Activated naive CD4-positive, alpha-beta T cell treated with anti-CD3 and anti-CD28 coated beads for 36 hours (primary cell): ENCODE data around the gene PCBP3. TPM values are rescaled to one million over a fixed set of nuclear protein-coding genes. Genes with fewer than 3 reads are reported as not detected.
A peak's percentile ranks its signal among the peaks of the same experiment; 100 is the strongest.
"Not testable (repeated sequence)": the region's sequence is repeated elsewhere in the genome, so short reads cannot be mapped to it uniquely, and the experiment has no call there.

Source experiments
- CTCF ChIA-PET: fragments of 350-600 bp; sonication (Branson Sonifier 250); formaldehyde crosslinking; loops from one replicate; lab custom pipeline; 2021; ENCODE audit warnings: antibody characterized with exemption; lab: Charles Lee
- DNase-seq: peaks from one replicate; pipeline ENCODE4 v3.0.0-alpha.2; 2020
- H3K27ac Mint-ChIP-seq: one replicate; pipeline ENCODE4 v1.8.0; 2021; ENCODE audit warnings: mild to moderate bottlenecking, mixed read lengths
- H3K27me3 Mint-ChIP-seq: one replicate; pipeline ENCODE4 v1.8.0; 2021; ENCODE audit warnings: low read depth, mixed read lengths
- H3K36me3 Mint-ChIP-seq: one replicate; pipeline ENCODE4 v1.8.0; 2021; ENCODE audit warnings: low read depth, mixed read lengths
- H3K4me1 Mint-ChIP-seq: one replicate; pipeline ENCODE4 v1.8.0; 2021; ENCODE audit warnings: low read depth, mixed read lengths
- H3K4me3 Mint-ChIP-seq: one replicate; pipeline ENCODE4 v1.8.0; 2021; ENCODE audit warnings: mild to moderate bottlenecking, moderate library complexity, mixed read lengths
- H3K9me3 Mint-ChIP-seq: one replicate; pipeline ENCODE4 v1.8.0; 2021; ENCODE audit warnings: mixed read lengths
- intact Hi-C: fragments of 100-400 bp; cut with micrococcal nuclease; formaldehyde crosslinking; loops from one replicate; pipeline ENCODE4 v1.15.1; 2023
- total RNA-seq, 2 experiments: library from RNA; stranded (reverse); gene quantifications; one replicate each; pipeline ENCODE4 v1.2.3, GENCODE V29; 2021

Gene PCBP3
- total RNA-seq, 2 experiments from 2014 or later, result 10.0 to 10.2 TPM

GRCh38 chr21:45875416-45875760 is 231.9 kb downstream of the PCBP3 start:
- CTCF ChIA-PET, result no interaction called here
- no peaks in the 10 kb centered on the region for H3K9me3 Mint-ChIP-seq
- H3K27me3 Mint-ChIP-seq, result no peaks in the 10 kb centered on the region
- no peak for DNase-seq
- H3K27ac Mint-ChIP-seq, result no peak overlapping the region
- H3K4me1 Mint-ChIP-seq, result peaks cover 16% of the 10 kb centered on the region
- intact Hi-C loops, result no loop called here
- H3K4me3 Mint-ChIP-seq, result no peak overlapping the region
- no peaks in the 10 kb centered on the region for H3K36me3 Mint-ChIP-seq

- Mint-ChIP-seq H3K27me3 (no peaks in the 10 kb centered on the region), H3K4me1 (peaks cover 21% of the 10 kb centered on the region), H3K27ac (no peak overlapping the region), H3K36me3 (no peaks in the 10 kb centered on the region), H3K4me3 (no peak overlapping the region), H3K9me3 (no peaks in the 10 kb centered on the region)
- DNase-seq, result no peak
- CTCF ChIA-PET, result no interaction called here
- intact Hi-C loops, result no loop called here
These were observed 232.4 kb downstream of the PCBP3 start for GRCh38 chr21:45875881-45876280.

GRCh38 chr21:45876381-45877170 is 233.1 kb downstream of the PCBP3 start:
- no peaks in the 10 kb centered on the region for H3K27me3 Mint-ChIP-seq
- H3K9me3 Mint-ChIP-seq, result no peaks in the 10 kb centered on the region
- peaks cover 27% of the 10 kb centered on the region for H3K4me1 Mint-ChIP-seq
- H3K36me3 Mint-ChIP-seq, result no peaks in the 10 kb centered on the region
- no peak overlapping the region for H3K27ac Mint-ChIP-seq
- intact Hi-C loops, result no loop called here
- no peak overlapping the region for H3K4me3 Mint-ChIP-seq
- DNase-seq, result no peak
- CTCF ChIA-PET, result no interaction called here

GRCh38 chr21:45877171-45877438 is 233.6 kb downstream of the PCBP3 start:
- H3K9me3 Mint-ChIP-seq, result no peaks in the 10 kb centered on the region
- no peaks in the 10 kb centered on the region for H3K27me3 Mint-ChIP-seq
- intact Hi-C loops, result no loop called here
- no peak overlapping the region for H3K27ac Mint-ChIP-seq
- no peak for DNase-seq
- no peak overlapping the region for H3K4me3 Mint-ChIP-seq
- CTCF ChIA-PET, result no interaction called here
- H3K36me3 Mint-ChIP-seq, result no peaks in the 10 kb centered on the region
- H3K4me1 Mint-ChIP-seq, result peaks cover 30% of the 10 kb centered on the region

- no peak overlapping the region for H3K27ac Mint-ChIP-seq
- no peaks in the 10 kb centered on the region for H3K36me3 Mint-ChIP-seq
- CTCF ChIA-PET, result interaction anchor here (0.5 to 1.1 kb wide), 3 partner anchors 8 to 48 kb away, joined by 3 to 4 read pairs (median 4); no protein-coding TSS in a partner anchor
- no peaks in the 10 kb centered on the region for H3K9me3 Mint-ChIP-seq
- H3K4me1 Mint-ChIP-seq, result peaks cover 30% of the 10 kb centered on the region
- DNase-seq, result no peak
- H3K4me3 Mint-ChIP-seq, result no peak overlapping the region
- H3K27me3 Mint-ChIP-seq, result no peaks in the 10 kb centered on the region
- intact Hi-C loops, result no loop called here
These were observed 234.4 kb downstream of the PCBP3 start for GRCh38 chr21:45877821-45878469.

- Mint-ChIP-seq H3K9me3 (no peaks in the 10 kb centered on the region), H3K36me3 (no peaks in the 10 kb centered on the region), H3K4me3 (no peak overlapping the region), H3K27ac (peak overlapping the region; percentile 50), H3K27me3 (no peaks in the 10 kb centered on the region), H3K4me1 (peaks cover 35% of the 10 kb centered on the region)
- intact Hi-C loops, result loop anchor here (1.0 to 10.0 kb wide), 5 partner anchors 43 to 402 kb away; no protein-coding TSS in a partner anchor
- CTCF ChIA-PET, result interaction anchor here (0.5 to 1.5 kb wide), 12 partner anchors 9 to 719 kb away, joined by 3 to 8 read pairs (median 4); no protein-coding TSS in a partner anchor
- DNase-seq, result peak; percentile 93
These were observed 236.9 kb downstream of the PCBP3 start for GRCh38 chr21:45880097-45881068.

GRCh38 chr21:45882645-45883044 is 239.1 kb downstream of the PCBP3 start:
- H3K27me3 Mint-ChIP-seq, result no peaks in the 10 kb centered on the region
- CTCF ChIA-PET, result interaction anchor here (0.7 kb wide), 1 partner anchor 76 kb away, joined by 3 read pairs; no protein-coding TSS in a partner anchor
- H3K4me3 Mint-ChIP-seq, result no peak overlapping the region
- DNase-seq, result no peak
- intact Hi-C loops, result loop anchor here (5.0 to 10.0 kb wide), 2 partner anchors 185 to 288 kb away; no protein-coding TSS in a partner anchor
- H3K27ac Mint-ChIP-seq, result no peak overlapping the region
- peaks cover 57% of the 10 kb centered on the region for H3K4me1 Mint-ChIP-seq
- H3K9me3 Mint-ChIP-seq, result no peaks in the 10 kb centered on the region
- no peaks in the 10 kb centered on the region for H3K36me3 Mint-ChIP-seq

GRCh38 chr21:45883090-45883489 is 239.6 kb downstream of the PCBP3 start:
- no peaks in the 10 kb centered on the region for H3K9me3 Mint-ChIP-seq

GRCh38 chr21:45885597-45885929 is 242.0 kb downstream of the PCBP3 start:
- H3K27ac Mint-ChIP-seq, result peak overlapping the region; percentile 68
- CTCF ChIA-PET, result interaction anchor here (0.6 to 2.5 kb wide), 2 partner anchors 31 to 37 kb away, joined by 3 to 8 read pairs; no protein-coding TSS in a partner anchor
- H3K4me3 Mint-ChIP-seq, result peak overlapping the region; percentile 15
- peaks cover 62% of the 10 kb centered on the region for H3K4me1 Mint-ChIP-seq
- no peaks in the 10 kb centered on the region for H3K27me3 Mint-ChIP-seq
- no peaks in the 10 kb centered on the region for H3K9me3 Mint-ChIP-seq
- no peak for DNase-seq
- intact Hi-C loops, result loop anchor here (10.0 kb wide), 1 partner anchor 291 kb away; no protein-coding TSS in a partner anchor
- H3K36me3 Mint-ChIP-seq, result no peaks in the 10 kb centered on the region

More at GRCh38 chr21:45883090-45883489, 239.6 kb downstream of the PCBP3 start:
- DNase-seq, result no peak
- CTCF ChIA-PET, result no interaction called here
- intact Hi-C loops, result loop anchor here (5.0 to 10.0 kb wide), 2 partner anchors 186 to 288 kb away; no protein-coding TSS in a partner anchor
- Mint-ChIP-seq H3K36me3 (no peaks in the 10 kb centered on the region), H3K4me3 (no peak overlapping the region), H3K27me3 (no peaks in the 10 kb centered on the region), H3K4me1 (peaks cover 61% of the 10 kb centered on the region), H3K27ac (no peak overlapping the region)

GRCh38 chr21:45885930-45886601 is 242.5 kb downstream of the PCBP3 start:
- peak; percentile 84 for DNase-seq
- peaks cover 62% of the 10 kb centered on the region for H3K4me1 Mint-ChIP-seq
- H3K4me3 Mint-ChIP-seq, result peak overlapping the region; percentile 40
- H3K27ac Mint-ChIP-seq, result peak overlapping the region; percentile 68
- CTCF ChIA-PET, result interaction anchor here (0.6 to 2.5 kb wide), 2 partner anchors 30 to 37 kb away, joined by 3 to 8 read pairs; no protein-coding TSS in a partner anchor
- not testable (repeated sequence) for H3K9me3 Mint-ChIP-seq, H3K36me3 Mint-ChIP-seq, H3K27me3 Mint-ChIP-seq
- intact Hi-C loops, result loop anchor here (2.0 to 10.0 kb wide), 3 partner anchors 117 to 335 kb away; no protein-coding TSS in a partner anchor

GRCh38 chr21:45886610-45887026 is 243.1 kb downstream of the PCBP3 start:
- CTCF ChIA-PET, result interaction anchor here (1.5 to 2.5 kb wide), 2 partner anchors 36 to 67 kb away, joined by 3 to 8 read pairs; no protein-coding TSS in a partner anchor
- Mint-ChIP-seq H3K36me3 (no peaks in the 10 kb centered on the region), H3K4me3 (no peak overlapping the region), H3K27me3 (no peaks in the 10 kb centered on the region), H3K4me1 (peaks cover 63% of the 10 kb centered on the region), H3K9me3 (no peaks in the 10 kb centered on the region), H3K27ac (peak overlapping the region; percentile 50)
- DNase-seq, result peak; percentile 26
- intact Hi-C loops, result loop anchor here (2.0 to 10.0 kb wide), 3 partner anchors 118 to 336 kb away; no protein-coding TSS in a partner anchor
